Globus pallidus (tissue), 1 donor: ENCODE measurements around the gene MMP20.

Experiments used
- DNase-seq: peaks from one replicate; pipeline ENCODE4 v3.0.0-alpha.2; 2015; ENCODE audit warnings: low spot score

The MMP20 gene

DNA sequence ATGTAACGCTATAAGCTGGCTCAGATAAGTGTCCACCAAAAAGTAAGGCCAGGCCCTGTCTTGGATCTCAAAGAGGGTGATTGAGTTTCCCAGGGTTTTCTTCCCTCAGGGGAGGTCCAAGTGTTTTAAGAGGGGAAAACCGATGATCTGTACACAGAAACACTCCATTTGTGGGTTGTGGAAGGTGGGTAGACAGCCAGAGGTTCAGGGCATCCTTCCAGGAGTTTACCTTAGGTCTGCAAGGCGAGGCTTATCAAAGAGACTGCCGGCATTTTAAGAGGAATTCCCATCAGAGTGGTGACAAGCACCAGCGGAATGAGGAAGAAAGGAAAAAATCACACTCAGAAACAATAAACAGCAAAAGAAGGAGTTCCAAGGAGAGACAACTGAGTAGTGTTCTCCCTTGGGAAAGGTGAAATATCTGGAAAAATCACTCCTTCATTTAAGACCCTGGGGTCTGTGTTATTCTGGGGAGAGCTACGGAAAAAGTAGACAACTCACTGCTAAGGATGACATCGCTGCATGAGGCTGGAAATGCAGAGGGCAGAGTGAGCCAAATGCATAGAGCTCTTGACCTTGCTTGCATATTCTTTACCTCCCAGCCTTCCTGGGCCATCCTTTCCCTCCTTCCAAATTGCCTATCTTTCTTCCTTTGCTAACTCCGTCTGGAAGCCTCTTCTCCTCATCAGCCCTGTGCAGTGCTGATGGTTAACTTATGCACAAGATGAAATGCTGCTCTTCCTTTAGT lies 72.5 kb downstream of the MMP20 start:
- DNase-seq = no peak

DNA sequence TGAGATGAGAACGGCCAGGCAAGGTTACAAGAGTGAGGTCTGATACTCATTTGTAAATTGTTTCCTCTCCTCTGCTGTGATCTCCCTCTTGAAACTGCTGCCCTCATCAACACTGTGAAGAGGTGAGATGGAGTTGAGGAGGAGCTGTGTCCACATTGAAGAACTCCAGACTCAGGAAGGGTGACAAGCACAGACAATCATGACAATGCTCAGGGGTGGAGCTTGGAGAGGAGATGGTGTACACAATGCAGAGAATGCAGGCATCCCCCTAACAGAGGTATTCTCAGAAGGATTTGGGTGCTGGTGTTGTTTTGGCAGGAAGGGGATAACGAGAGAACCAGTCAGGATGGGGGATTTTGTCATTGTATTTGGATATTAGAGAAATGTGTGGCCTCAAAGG lies 73.1 kb downstream of the MMP20 start:
- DNase-seq = no peak

DNA sequence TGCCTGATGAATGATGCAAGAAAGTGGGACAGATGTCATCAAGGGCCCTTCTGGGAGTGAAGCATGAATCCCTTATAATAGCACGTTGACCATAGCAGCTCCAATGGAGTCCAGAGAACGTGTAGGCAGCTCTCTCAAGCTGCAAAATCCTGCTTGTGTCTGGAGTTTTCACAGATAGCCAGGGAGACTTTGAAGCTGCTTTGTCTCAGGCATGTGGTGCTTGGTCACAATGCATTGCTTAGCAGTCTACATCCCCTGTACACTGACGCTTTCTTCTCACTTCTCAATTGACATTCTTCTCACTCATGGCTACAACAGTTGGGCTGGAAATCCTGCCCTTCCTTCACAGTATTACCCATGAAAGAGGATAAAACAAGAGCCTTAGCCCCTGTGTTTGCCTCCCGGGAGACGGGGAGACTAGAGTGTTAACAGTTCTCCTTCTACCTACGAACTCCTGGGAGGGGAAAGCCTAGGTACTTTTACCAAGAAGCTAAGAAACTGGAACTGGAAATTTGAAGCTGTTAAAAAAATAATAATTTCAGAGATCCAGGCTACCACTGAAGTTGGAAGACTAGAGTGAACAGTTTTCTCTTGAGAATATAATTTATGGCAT lies 73.9 kb downstream of the MMP20 start:
- peak; percentile 21 for DNase-seq

DNA sequence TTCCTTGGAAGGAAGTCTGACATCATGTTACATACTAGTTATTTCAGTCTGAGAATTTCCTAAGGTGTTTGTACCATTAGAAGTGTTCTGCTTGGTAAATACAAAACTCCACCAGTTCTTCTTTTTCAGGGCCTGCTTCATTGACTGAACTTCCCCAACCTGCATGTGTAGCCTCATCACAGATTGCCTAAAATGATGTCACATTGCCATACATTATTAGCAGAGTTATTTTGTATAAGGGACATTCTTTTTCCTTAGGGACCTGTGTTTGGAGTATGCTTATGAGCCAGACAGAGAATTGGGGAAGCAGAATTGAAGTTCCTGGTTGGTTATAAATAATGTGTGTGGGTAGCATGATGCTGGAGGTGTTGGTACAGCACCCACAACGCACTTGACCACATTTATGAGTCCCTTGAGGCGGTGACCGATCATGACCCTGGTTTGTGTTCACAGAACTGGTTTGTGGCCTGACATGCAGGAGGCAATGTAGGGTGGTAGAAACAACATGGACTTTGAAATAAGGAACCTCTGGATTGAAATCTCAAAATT lies 78.1 kb downstream of the MMP20 start:
- no peak for DNase-seq

DNA sequence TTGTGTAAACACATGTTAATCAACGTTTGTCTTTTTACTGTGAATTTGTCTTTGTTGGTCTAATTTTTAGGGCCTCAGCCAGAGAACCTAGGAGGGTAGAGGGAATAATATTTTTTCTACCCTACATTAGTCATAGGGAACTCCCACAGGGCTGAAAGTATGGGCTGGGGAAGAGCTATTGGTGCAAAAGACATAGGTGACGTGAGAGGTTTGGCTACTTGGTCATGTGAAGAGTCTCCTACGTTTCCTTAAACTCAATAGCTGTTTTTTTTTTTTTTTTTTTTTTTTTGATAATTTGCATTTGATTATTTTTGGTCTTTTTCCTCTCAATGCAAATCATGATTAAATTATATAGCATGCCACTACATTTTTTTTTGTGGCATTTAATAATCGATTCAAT lies 78.7 kb downstream of the MMP20 start:
- DNase-seq = no peak

DNA sequence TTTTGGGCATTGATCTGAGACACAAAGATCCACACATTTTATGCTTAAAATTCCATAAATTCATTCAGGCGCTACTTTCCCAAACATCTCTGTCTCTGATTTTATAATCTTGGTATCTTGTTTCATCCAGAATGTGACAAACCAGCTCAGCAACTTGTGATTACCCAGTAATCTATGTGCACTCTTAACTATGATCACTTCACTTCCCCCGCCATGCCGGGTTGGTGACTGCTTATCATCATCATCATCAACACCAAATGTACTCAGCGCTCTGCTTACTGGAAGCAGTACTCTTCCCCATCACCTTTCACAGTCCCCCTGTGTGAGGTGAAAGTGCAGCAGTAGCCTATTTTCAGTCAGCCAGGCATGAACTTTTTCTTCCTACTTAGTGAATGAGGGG lies 79.4 kb downstream of the MMP20 start:
- no peak for DNase-seq

DNA sequence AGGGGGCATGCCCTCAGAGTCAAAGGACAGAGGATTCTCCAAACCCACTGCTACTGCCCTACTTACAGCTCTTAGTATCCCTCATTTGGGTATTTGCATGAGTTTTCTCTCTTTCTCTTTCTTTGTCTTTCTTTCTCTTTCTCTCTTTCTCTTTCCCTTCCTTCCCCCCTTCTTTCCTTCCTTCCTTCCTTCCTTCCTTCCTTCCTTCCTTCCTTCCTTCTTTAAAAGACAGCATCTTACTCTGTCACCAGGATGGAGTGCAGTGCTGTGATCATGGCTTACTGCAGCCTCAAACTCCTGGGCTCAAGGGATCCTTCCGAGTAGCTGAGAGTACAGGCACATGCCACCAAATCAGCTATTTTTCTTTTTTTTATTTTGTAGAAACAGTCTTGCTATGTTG lies 80.5 kb downstream of the MMP20 start:
- no peak for DNase-seq

DNA sequence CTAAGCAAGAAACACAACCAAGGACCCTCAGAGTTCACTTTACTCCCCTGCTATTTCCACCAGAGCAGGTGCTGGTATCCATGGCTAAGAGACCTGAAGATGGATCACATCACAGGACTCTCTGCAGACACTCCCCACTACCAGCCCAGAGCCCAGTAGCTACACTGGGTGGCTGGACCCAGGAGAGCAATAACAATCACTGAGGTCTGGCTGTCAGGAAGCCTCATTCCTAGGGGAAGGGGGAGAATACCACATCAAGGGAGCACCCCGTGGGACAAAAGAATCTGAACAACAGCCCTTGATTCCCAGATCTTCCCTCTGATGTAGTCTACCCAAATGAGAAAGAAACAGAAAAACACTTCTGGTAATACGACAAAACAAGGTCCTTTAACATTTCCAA lies 85.6 kb downstream of the MMP20 start:
- DNase-seq = no peak

DNA sequence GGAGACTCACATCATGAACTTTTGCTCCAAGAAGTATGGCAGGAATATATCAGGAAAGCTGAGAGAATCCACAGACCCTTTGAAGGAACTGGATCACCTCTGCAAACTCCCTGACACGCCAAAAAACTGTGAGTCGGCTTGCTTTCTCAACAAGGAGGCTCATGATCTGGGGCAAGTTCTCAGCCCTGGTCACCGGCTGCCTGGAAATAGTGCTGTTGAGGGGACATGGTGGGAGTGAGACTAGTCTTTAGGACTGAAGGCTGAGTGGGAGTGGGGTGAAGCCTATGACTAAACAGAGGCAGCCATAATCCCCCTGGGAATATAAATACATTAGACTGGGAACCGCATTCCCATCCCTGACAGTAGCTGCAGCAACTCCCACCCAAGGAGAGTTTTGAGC lies 86.2 kb downstream of the MMP20 start:
- no peak for DNase-seq

DNA sequence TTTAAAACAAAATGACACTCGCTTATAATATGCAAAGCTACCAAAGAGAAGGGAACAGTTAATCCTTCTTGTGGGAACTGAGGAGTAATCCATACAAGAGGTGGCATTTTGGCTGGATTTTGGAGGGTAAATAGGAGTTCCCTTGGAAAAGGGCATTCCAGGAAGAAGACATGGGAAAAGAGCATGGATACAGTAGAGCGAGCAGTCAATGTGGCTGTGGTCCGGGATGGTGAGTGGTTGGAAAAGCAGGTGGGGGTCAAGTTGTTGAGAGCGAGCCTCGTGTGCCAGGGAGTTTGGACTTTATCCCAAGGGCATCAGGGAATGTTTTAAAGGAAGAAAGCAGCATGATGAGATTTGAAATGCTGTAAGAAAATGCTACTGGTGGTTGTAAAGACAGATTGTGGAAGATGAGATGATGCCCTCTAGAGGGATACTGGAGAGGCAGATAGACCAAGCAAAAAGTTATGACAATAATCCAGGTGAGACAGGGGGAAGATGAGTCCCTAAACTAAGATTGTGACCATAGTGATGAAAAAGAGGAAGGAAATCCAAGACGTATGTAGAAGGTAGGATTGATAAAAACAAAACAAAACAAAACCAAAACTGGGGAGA lies 90.8 kb downstream of the MMP20 start:
- DNase-seq = no peak

DNA sequence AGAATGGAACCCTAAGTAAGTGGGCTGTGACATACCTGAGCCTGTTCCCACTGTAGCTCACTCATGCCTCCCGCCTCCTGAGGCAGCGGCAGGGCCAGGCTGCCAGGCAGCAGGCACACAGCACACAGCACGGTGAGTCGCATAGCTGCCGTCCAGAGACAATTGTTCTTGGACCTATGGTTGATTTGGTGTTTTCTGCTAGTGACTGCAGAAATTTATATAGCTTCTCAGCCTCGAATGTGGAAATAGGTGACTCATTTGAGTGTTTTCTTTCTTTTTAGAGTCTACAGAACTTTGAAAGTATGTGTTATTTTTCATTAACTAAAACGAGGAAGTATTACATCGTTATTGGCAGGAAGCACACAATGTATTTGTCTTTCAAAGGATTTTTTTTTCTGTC lies 94.6 kb downstream of the MMP20 start, which contains the start of gene MMP7:
Gene MMP7 (minus strand): TSS at position 190 of the 400 bp plus-strand sequence. CDS start 47 bp downstream, at position 143.
- no peak for DNase-seq

DNA sequence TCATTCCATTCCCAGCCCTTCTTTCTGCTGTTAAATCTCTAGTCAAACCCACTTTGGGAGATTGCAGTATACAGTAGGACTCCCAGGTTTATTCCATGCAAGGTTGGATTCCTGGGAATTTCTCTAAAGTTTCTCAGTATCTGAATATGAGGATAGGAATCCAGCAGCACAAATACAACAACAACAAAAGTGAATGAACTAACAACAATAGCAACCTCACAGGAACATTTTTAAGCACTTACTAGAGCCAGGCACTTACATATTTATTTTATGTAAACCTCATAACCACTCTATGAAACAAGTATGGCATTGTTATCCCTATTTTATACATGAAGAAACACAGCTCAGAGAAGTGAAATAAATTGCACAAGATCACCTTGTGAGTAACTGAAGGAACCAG lies 96.5 kb downstream of the MMP20 start:
- no peak for DNase-seq

DNA sequence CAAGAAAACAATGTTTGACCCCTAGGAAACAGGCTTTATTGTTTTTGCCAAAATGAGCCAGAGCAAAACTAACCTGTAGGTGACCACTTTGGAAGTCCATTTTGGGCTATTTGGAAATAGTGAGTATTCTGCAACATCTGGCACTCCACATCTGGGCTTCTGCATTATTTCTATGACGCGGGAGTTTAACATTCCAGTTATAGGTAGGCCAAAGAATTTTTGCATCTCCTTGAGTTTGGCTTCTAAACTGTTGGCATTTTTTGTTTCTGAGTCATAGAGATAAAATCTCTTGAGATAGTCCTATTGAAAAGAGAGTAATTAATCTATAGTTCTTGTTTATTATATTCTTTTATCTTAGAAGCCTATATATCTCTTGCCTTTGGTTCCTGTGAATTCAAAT lies 97.4 kb downstream of the MMP20 start:
- no peak for DNase-seq

DNA sequence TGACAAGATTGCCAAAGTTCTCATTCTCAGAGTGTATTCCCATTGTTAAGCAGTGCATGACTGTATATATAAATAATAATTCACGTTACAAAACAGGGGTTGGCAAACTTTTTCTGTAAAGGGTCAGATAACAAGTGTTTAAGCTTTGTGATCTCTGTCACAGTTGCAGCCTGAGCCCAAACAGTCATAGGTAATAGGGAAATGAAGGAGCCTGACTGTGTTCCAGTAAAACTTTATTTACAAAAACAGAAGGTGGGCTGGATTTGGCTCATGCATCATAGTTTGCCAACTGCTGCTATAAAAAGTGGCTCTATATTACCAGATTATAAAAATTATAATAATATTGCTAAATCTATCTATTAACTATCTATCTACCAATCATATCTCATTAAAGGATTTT lies 98.1 kb downstream of the MMP20 start:
- no peak for DNase-seq
